GM21367 (cell line): ENCODE data around the gene CRMP1.

Source experiments
- ATAC-seq: cut with Tn5 transposase; IDR thresholded peaks from one replicate; pipeline ENCODE4 v1.9.1; 2021; ENCODE audit not compliant: unreplicated experiment

The CRMP1 gene

GRCh38 chr4:5889002-5889696 lies 3.7 kb downstream of the CRMP1 start:
- no peak for ATAC-seq

DNA sequence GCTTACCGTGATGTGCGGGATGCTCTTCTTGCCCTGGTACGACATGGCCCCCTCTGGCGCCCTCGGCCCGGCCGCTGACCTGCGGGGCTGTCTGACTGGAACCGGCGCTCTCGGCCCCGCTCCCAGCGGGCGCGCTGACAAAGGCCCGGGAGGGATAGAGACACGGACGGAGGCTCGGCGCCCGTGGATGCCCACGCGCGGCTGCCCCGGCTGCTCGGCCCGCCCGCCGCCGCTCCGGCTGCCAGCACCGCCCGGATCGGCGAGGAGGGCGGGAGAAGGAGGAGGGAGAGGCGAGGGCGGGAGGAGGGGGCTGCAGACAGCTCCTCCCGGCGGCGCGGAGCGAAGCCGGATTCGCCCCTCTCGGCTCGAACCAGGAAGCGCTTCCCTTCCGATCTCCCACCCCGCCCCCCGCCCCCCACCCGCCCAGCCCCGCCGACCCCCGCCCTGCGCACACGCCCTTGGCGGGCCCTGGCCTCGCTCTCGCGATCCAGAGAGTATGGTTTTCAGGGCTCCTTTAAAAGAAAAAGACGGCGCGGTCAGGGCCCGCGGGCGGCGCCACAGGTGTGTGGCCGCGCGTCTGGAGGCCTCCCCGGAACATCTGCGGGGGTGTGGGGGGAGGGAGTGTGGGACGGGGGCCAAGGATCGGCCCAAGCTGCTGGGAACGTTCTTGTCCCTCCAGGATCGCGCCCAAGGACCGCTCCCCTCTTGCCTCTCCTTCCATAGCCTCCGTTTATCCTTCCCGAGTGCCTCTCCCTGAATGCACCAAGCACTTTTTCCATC lies 4.5 kb downstream of the CRMP1 start:
- ATAC-seq = no peak

DNA sequence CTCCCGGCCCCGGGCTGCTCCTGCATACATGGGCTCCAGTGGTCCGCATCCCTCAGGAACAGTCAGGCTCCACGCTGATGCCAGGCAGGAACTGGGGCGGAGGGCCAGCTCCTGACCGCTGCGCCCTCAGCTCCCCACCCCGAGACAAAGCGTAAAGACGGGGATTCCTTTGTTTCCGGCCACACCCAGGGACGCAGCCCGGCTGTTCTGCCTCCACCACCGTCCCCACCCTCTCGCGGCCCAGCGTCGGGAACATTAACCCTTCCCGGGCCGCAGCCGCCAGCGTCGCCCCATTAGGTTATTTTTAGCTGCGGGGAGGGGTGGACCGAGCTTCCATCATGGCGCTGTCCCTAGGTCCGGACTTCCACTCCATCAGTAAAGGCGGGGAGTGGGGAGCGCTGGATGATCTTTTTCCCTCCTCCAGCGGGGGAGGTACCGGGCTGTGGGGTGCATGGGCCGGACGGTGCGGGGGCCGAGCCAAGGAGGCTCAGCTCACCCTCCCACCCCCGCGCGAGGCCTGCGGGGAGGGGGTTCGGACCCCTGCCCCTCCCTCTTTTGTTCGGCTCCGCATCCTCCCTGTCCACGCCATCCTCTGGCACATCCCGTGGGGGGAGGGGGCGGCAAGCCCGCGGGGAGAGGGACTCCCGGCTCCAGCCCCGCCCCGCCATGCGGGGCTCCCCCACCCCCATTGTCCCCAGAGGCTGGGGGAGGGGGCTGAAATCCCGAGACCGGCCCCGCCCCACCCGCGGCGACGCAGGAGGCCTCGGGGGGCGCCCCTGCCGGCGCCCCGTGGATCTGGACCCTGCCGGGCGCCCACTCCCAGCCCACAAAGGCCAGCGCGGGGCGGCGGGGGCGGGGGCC lies 5.3 kb downstream of the CRMP1 start:
- ATAC-seq = no peak

DNA sequence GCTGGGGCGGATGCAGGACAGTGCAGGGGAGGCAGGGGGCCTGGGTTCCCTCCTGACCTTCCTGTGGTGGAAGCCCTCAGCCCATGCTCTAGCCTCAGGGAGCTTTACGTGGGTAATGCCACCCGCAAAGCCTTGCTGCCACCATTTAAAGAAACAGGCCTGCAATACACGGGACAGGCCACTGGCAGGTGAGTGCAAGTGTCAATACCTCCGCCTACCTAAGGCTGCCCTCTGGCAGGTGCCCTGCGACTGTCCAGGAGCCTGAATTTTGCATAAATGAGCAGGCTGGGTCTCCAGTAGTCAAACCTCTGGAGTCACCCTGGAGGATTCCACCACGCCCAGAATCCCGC lies 5.9 kb downstream of the CRMP1 start:
- ATAC-seq = no peak

DNA sequence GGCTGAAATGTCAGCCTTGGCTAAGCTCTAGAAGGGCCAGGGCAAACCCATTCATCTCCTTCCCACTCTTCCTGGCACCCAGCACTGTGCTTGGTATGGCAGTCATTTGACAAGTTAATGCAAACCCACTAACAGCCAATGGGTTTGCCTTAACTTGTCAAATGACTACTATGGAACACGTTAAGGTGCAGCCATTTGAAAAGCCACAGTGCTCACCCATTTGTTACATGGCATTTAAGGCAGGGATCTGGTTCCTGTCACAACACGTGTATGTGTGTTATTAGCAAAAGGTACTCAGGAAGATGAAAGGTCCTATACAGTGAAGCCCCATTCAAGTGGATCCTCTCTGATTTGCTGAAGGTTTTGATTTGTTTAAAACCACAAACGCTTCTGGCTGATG lies 7.2 kb downstream of the CRMP1 start:
- ATAC-seq = no peak

- no peak for ATAC-seq
Observed at GRCh38 chr4:5884796-5885195, 8.1 kb downstream of the CRMP1 start.

GRCh38 chr4:5883916-5884315 lies 9.0 kb downstream of the CRMP1 start:
- ATAC-seq = no peak

- no peak for ATAC-seq
Observed at GRCh38 chr4:5882947-5883346, 9.9 kb downstream of the CRMP1 start.

GRCh38 chr4:5881340-5881739 lies 11.5 kb downstream of the CRMP1 start:
- no peak for ATAC-seq

- no peak for ATAC-seq
Observed at GRCh38 chr4:5878359-5878758, 14.5 kb downstream of the CRMP1 start.

- no peak for ATAC-seq
Observed at GRCh38 chr4:5877392-5877791, 15.5 kb downstream of the CRMP1 start.

DNA sequence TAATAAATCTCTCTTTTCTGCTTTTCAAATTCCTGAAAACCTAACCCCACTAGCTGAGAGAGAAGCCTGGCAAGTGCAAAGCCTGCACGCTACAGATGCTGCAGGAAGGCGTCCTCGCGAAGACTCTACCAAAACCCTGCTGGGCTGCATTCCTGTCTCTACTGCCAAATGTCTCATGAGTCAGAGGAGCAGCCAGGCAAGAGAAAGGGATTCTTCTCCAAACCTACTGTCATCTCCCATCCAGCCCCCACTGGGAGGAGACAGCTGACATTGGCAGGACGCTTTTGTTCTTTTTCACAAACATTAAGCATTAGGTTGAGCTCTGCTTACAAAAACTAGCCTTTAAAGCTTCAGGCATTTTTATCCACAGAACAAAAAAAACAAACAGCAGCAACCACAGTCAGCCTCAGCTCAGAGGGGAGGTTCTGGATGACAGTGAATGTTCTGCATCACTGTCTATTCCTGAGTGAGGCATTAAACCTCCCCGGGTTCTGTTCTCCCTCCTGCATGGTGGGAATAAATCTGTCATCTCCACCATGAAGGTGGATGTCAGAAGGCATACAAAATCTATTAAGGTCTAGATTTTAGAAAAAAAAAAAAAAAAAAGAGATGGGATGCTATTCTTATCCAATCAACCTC lies 18.0 kb downstream of the CRMP1 start:
- no peak for ATAC-seq

- ATAC-seq = no peak
Observed at GRCh38 chr4:5870701-5871100, 22.2 kb downstream of the CRMP1 start.

GRCh38 chr4:5869966-5870619 lies 22.8 kb downstream of the CRMP1 start:
- no peak for ATAC-seq

- ATAC-seq = no peak
Observed at GRCh38 chr4:5867866-5868265, 25.0 kb downstream of the CRMP1 start.

DNA sequence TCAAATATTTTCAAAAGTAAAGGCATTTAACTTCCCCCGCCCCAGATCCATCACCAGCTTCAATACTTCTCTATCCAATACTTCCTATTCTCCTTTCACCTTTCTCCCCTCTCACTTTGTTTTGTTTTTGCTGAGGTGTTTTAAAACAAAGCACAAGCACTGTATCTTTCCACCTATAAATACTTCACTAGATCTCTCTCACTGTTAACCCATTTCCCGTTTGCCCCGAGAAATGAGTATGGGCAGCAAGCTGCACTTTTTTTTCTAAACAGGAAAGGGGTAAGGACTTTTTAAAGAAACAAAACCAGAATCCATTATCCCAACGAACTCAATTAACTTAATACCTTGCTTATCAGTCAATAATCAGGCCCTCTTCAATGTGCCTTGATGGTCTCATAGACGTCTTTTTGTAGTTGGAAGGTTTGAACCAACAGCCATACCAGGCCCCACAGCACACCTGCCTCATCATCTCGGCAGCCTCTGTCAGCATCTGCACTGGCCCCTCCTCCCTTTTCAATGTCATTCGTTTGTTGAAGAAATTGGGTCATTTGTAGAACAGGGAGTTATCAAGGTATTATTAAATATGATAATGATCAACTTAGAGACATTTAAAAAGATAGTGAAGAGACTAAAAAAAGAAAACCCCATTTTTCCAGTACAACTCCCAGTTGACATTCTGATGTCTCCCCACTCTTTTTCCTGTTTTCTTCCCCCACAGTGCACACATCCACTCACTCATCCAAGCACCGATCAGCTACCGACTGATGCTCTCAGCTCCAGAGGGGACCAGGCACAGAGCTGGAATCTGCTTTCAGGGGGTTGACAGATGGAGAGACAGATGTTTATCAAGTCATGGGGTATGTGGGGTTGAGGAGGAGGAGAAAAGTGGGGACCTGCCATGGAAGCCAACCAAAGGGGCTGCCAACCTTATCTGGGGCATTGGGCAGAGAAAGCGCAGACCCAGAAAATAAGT lies 25.8 kb downstream of the CRMP1 start:
- ATAC-seq = no peak

GRCh38 chr4:5865896-5866599 lies 26.8 kb downstream of the CRMP1 start:
- ATAC-seq = no peak

DNA sequence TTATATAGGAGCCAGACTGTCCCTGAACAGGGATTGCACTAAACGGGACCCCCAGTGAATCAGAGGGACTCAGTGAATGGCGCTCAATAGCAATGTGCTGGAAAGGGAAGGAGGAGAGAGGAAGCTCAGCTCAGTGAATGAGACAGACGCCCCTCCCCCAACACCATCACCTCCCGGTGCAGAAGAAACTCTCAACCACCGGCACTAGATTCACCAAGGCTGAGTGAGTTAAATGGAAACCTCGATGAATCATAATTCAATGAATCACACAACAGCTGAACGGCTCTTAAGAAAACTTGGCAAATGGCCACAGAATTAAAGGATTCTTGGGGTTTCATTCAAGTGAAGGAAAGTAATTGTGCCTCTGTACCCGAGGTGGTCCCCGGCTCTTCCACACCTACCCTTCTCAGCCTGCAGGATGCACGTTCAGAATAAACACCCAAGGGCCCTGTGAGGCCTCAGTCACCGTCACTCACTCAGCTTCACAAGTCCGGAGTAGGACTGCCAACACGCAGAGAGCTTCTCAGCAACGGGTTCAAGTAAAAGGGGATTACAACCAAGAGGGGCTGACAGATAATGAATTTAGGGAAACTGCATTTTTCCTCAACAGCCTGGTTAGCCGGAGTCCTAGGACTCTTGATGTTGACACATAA lies 29.3 kb downstream of the CRMP1 start:
- no peak for ATAC-seq
